Common myeloid progenitor, CD34-positive (primary cell): ENCODE measurements around the gene MAG.

Source experiments
- CTCF ChIA-PET: fragments of 350-600 bp; sonication (Branson Sonifier 250); formaldehyde crosslinking; loops from one replicate; lab custom pipeline; 2021; ENCODE audit warnings: antibody characterized with exemption; lab: Charles Lee
- POLR2A ChIA-PET: fragments of 350-600 bp; sonication (Branson Sonifier 250); formaldehyde crosslinking; loops from one replicate; lab custom pipeline; 2021; ENCODE audit warnings: antibody characterized with exemption; lab: Charles Lee
- DNase-seq, 3 donors: peaks; one replicate each; pipeline versions ENCODE4 v3.0.0 to v3.0.0-alpha.2; 2013
- H3K27ac ChIP-seq, 2 experiments: 1 replicate in 1 of 2; 2 replicates in 1 of 2; pipeline ENCODE4 v1.7.0; 2013; ENCODE audit warnings: inconsistent platforms in 2 of 2, low read length in 2 of 2, mild to moderate bottlenecking in 2 of 2, low read depth in 1 of 2, moderate library complexity in 1 of 2; ENCODE audit not compliant: severe bottlenecking in 2 of 2, insufficient read depth in 1 of 2, poor library complexity in 1 of 2
- H3K27me3 ChIP-seq, 5 experiments: replicated peaks in 2 of 5; 1 replicate in 3 of 5; 2 replicates in 2 of 5; pipeline versions ENCODE4 v1.6.1 to v1.7.0; 2013; ENCODE audit warnings: low read length in 4 of 5, mild to moderate bottlenecking in 2 of 5, moderate library complexity in 2 of 5, inconsistent platforms in 1 of 5; ENCODE audit not compliant: insufficient read depth in 5 of 5, control insufficient read depth in 4 of 5
- H3K36me3 ChIP-seq, 4 experiments: 1 replicate in 2 of 4; 2 replicates in 2 of 4; pipeline versions ENCODE4 v1.6.1 to v1.7.0; 2013; ENCODE audit warnings: low read length in 3 of 4, control low read depth in 1 of 4, mild to moderate bottlenecking in 1 of 4; ENCODE audit not compliant: control insufficient read depth in 4 of 4, insufficient read depth in 4 of 4
- H3K4me1 ChIP-seq, 4 experiments: 1 replicate in 3 of 4; 2 replicates in 1 of 4; pipeline versions ENCODE4 v1.6.1 to v1.7.1; 2013; ENCODE audit warnings: low read length in 3 of 4, mild to moderate bottlenecking in 3 of 4, control low read depth in 1 of 4, inconsistent platforms in 1 of 4, moderate library complexity in 1 of 4; ENCODE audit not compliant: control insufficient read depth in 4 of 4, insufficient read depth in 4 of 4; ENCODE audit errors: control extremely low read depth in 1 of 4
- H3K4me3 ChIP-seq, 7 experiments: 1 replicate in 4 of 7; 2 replicates in 3 of 7; pipeline versions ENCODE4 v1.5.1 to v1.7.0; 2013; ENCODE audit warnings: mild to moderate bottlenecking in 7 of 7, low read length in 6 of 7, moderate library complexity in 6 of 7, inconsistent platforms in 2 of 7, low read depth in 2 of 7, control low read depth in 1 of 7; ENCODE audit not compliant: insufficient read depth in 4 of 7, control insufficient read depth in 1 of 7; ENCODE audit errors: extremely low read depth in 1 of 7
- H3K9me3 ChIP-seq, 5 experiments: 1 replicate in 4 of 5; 2 replicates in 1 of 5; pipeline versions ENCODE4 v1.6.1 to v1.7.1; 2013; ENCODE audit warnings: low read length in 4 of 5, mild to moderate bottlenecking in 2 of 5, inconsistent platforms in 1 of 5, low read depth in 1 of 5, moderate library complexity in 1 of 5; ENCODE audit not compliant: control insufficient read depth in 4 of 5, insufficient read depth in 2 of 5; ENCODE audit errors: control extremely low read depth in 1 of 5
- WGBS: methylation state at CpG from one replicate; pipeline ENCODE4 v1.1.5; 2013; ENCODE audit not compliant: insufficient coverage; 5-methylcytosine and 5-hydroxymethylcytosine counted together

MAG gene

GRCh38 chr19:35269438-35270117 lies 22.4 kb upstream of the MAG start:
- CTCF ChIA-PET, result interaction anchor here (0.7 to 2.5 kb wide), 5 partner anchors 11 to 197 kb away, joined by 3 to 9 read pairs (median 3); partner anchors contain the start of gene CD22
- peaks cover 10 to 68% (median 55%) of the 10 kb centered on the region in 4 experiments for H3K4me1 ChIP-seq
- peaks cover 7 to 45% (median 28%) of the 10 kb centered on the region in 4 experiments for H3K36me3 ChIP-seq
- POLR2A ChIA-PET, result interaction anchor here (1.1 to 1.6 kb wide), 3 partner anchors 59 to 114 kb away, joined by 3 to 5 read pairs (median 4); partner anchors contain the start of genes CD22 and FFAR1
- DNase-seq, result peak; percentile 83 to 90 (median 87)
- under 1% methylated on average over 19 of the region's 66 CpGs for WGBS
- H3K4me3 ChIP-seq, result peak overlapping the region; percentile 56 to 88 (median 74)
- H3K9me3 ChIP-seq, result no peaks in the 10 kb centered on the region
- H3K27me3 ChIP-seq, result no peaks in the 10 kb centered on the region
- H3K27ac ChIP-seq, result peak overlapping the region; percentile 33 to 49

- no peaks in the 10 kb centered on the region for H3K9me3 ChIP-seq
- peaks cover 7 to 52% (median 31%) of the 10 kb centered on the region in 4 experiments for H3K36me3 ChIP-seq
- ChIA-PET CTCF (interaction anchor here (0.7 to 2.5 kb wide), 8 partner anchors 10 to 197 kb away, joined by 3 to 9 read pairs (median 3); partner anchors contain the start of genes CD22 and FFAR3), POLR2A (no interaction called here)
- H3K4me1 ChIP-seq, result peaks cover 2 to 60% (median 48%) of the 10 kb centered on the region in 4 experiments
- no peak for DNase-seq
- WGBS, result 96% methylated on average over 13 of the region's 16 CpGs
- H3K27ac ChIP-seq, result no peak overlapping the region
- H3K4me3 ChIP-seq, result peak overlapping the region in 3 of 7 experiments; percentile 6 to 88 (median 80)
- H3K27me3 ChIP-seq, result no peaks in the 10 kb centered on the region
Observed at GRCh38 chr19:35270381-35270811, 21.6 kb upstream of the MAG start.

GRCh38 chr19:35271546-35271945 lies 20.4 kb upstream of the MAG start:
- peaks cover 11 to 58% (median 40%) of the 10 kb centered on the region in 4 experiments for H3K36me3 ChIP-seq
- DNase-seq, result no peak
- ChIA-PET CTCF (interaction anchor here (0.9 to 1.7 kb wide), 4 partner anchors 18 to 75 kb away, joined by 3 to 5 read pairs (median 4); partner anchors contain the start of gene MAG), POLR2A (interaction anchor here (0.8 kb wide), 1 partner anchor 41 kb away, joined by 3 read pairs; no protein-coding TSS in a partner anchor)
- H3K4me3 ChIP-seq, result peak overlapping the region in 1 of 7 experiments; percentile 1
- H3K9me3 ChIP-seq, result no peaks in the 10 kb centered on the region
- H3K27me3 ChIP-seq, result no peaks in the 10 kb centered on the region
- H3K27ac ChIP-seq, result no peak overlapping the region
- 100% methylated on average over 2 of the region's 7 CpGs for WGBS
- H3K4me1 ChIP-seq, result peaks cover 0 to 49% (median 39%) of the 10 kb centered on the region in 4 experiments

GRCh38 chr19:35272122-35272719 lies 19.7 kb upstream of the MAG start:
- Histone ChIP-seq H3K36me3 (peaks cover 11 to 63% (median 46%) of the 10 kb centered on the region in 4 experiments), H3K4me1 (peaks cover 0 to 42% (median 32%) of the 10 kb centered on the region in 4 experiments), H3K9me3 (no peaks in the 10 kb centered on the region), H3K27me3 (no peaks in the 10 kb centered on the region), H3K27ac (no peak overlapping the region), H3K4me3 (peak overlapping the region in 2 of 7 experiments; percentile 3 to 10)
- WGBS, result 50% methylated on average over 15 of the region's 16 CpGs
- DNase-seq, result peak; percentile 59 to 87 (median 86)
- ChIA-PET POLR2A (interaction anchor here (0.8 to 1.3 kb wide), 2 partner anchors 9 to 40 kb away, joined by 3 to 6 read pairs; no protein-coding TSS in a partner anchor), CTCF (interaction anchor here (0.9 to 3.5 kb wide), 4 partner anchors 17 to 33 kb away, joined by 3 to 14 read pairs (median 4); partner anchors contain the start of gene MAG)

- H3K4me1 ChIP-seq, result peaks cover 0 to 36% (median 30%) of the 10 kb centered on the region in 4 experiments
- H3K9me3 ChIP-seq, result no peaks in the 10 kb centered on the region
- CTCF ChIA-PET, result interaction anchor here (1.0 to 3.5 kb wide), 4 partner anchors 11 to 22 kb away, joined by 3 to 14 read pairs (median 4); no protein-coding TSS in a partner anchor
- H3K36me3 ChIP-seq, result peaks cover 11 to 70% (median 50%) of the 10 kb centered on the region in 4 experiments
- POLR2A ChIA-PET, result interaction anchor here (0.5 to 1.3 kb wide), 3 partner anchors 8 to 236 kb away, joined by 3 to 6 read pairs (median 3); no protein-coding TSS in a partner anchor
- peak overlapping the region in 1 of 7 experiments; percentile 10 for H3K4me3 ChIP-seq
- no peak for DNase-seq
- WGBS, result 87% methylated on average over 10 of the region's 10 CpGs
- no peaks in the 10 kb centered on the region for H3K27me3 ChIP-seq
- H3K27ac ChIP-seq, result no peak overlapping the region
Observed at GRCh38 chr19:35272954-35273649, 18.9 kb upstream of the MAG start.

- POLR2A ChIA-PET, result no interaction called here
- Histone ChIP-seq H3K4me1 (peaks cover 0 to 36% (median 30%) of the 10 kb centered on the region in 4 experiments), H3K9me3 (no peaks in the 10 kb centered on the region), H3K27me3 (no peaks in the 10 kb centered on the region), H3K36me3 (peaks cover 11 to 76% (median 56%) of the 10 kb centered on the region in 4 experiments), H3K27ac (peak overlapping the region in 1 of 2 experiments; percentile 30), H3K4me3 (no peak overlapping the region)
- no peak for DNase-seq
- 83% methylated on average over 11 of the region's 14 CpGs for WGBS
- CTCF ChIA-PET, result interaction anchor here (0.9 to 3.5 kb wide), 6 partner anchors 8 to 37 kb away, joined by 3 to 14 read pairs (median 4); partner anchors contain the start of gene HAMP
Observed at GRCh38 chr19:35273686-35274259, 18.2 kb upstream of the MAG start.
